ENCODE measurements around the gene GATA3. TPM values are rescaled to one million over a fixed set of nuclear protein-coding genes. Genes with fewer than 3 reads are reported as not detected.

The GATA3 gene
- total RNA-seq, 1 donor from 2014 or later: 2.7 TPM

- no peaks in the 10 kb centered on the region for H3K9me3 Mint-ChIP-seq (ENCODE audit: low read depth)
- peaks cover 48% of the 10 kb centered on the region for H3K27me3 Mint-ChIP-seq
These were observed 30.8 kb downstream of the GATA3 start for GRCh38 chr10:8085251-8085650.

GRCh38 chr10:8086315-8086714 lies 31.8 kb downstream of the GATA3 start:
- H3K4me1 Mint-ChIP-seq (ENCODE audit: low read depth): no peaks in the 10 kb centered on the region
- no peaks in the 10 kb centered on the region for H3K36me3 Mint-ChIP-seq (ENCODE audit: insufficient read depth)
- peaks cover 50% of the 10 kb centered on the region for H3K27me3 Mint-ChIP-seq
- DNase-seq (ENCODE audit: low spot score, unreplicated experiment): no peak
- no peaks in the 10 kb centered on the region for H3K9me3 Mint-ChIP-seq (ENCODE audit: low read depth)
- no peak overlapping the region for H3K4me3 Mint-ChIP-seq (ENCODE audit: low read depth)
- H3K27ac Mint-ChIP-seq: no peak overlapping the region
- no peak for TF ChIP-seq CTCF (IDR thresholded peaks at IDR 0.05; ENCODE audit: unreplicated experiment)

More at GRCh38 chr10:8085251-8085650, 30.8 kb downstream of the GATA3 start:
- no peak for TF ChIP-seq CTCF (IDR thresholded peaks at IDR 0.05; ENCODE audit: unreplicated experiment)
- no peak overlapping the region for H3K4me3 Mint-ChIP-seq (ENCODE audit: low read depth)
- no peak overlapping the region for H3K27ac Mint-ChIP-seq
- H3K4me1 Mint-ChIP-seq (ENCODE audit: low read depth): no peaks in the 10 kb centered on the region
- no peak for DNase-seq (ENCODE audit: low spot score, unreplicated experiment)
- no peaks in the 10 kb centered on the region for H3K36me3 Mint-ChIP-seq (ENCODE audit: insufficient read depth)

GRCh38 chr10:8088504-8088903 lies 34.0 kb downstream of the GATA3 start:
- no peak for TF ChIP-seq CTCF (IDR thresholded peaks at IDR 0.05; ENCODE audit: unreplicated experiment)
- no peak overlapping the region for H3K4me3 Mint-ChIP-seq (ENCODE audit: low read depth)
- H3K9me3 Mint-ChIP-seq (ENCODE audit: low read depth): no peaks in the 10 kb centered on the region
- H3K4me1 Mint-ChIP-seq (ENCODE audit: low read depth): no peaks in the 10 kb centered on the region
- H3K27me3 Mint-ChIP-seq: peaks cover 43% of the 10 kb centered on the region
- H3K27ac Mint-ChIP-seq: no peak overlapping the region
- DNase-seq (ENCODE audit: low spot score, unreplicated experiment): no peak
- no peaks in the 10 kb centered on the region for H3K36me3 Mint-ChIP-seq (ENCODE audit: insufficient read depth)

GRCh38 chr10:8092428-8092827 lies 37.9 kb downstream of the GATA3 start:
- Mint-ChIP-seq H3K27me3 (peaks cover 42% of the 10 kb centered on the region), H3K27ac (no peak overlapping the region), H3K9me3 (ENCODE audit: low read depth) (no peaks in the 10 kb centered on the region), H3K4me1 (ENCODE audit: low read depth) (no peaks in the 10 kb centered on the region), H3K36me3 (ENCODE audit: insufficient read depth) (no peaks in the 10 kb centered on the region), H3K4me3 (ENCODE audit: low read depth) (no peak overlapping the region)
- no peak for TF ChIP-seq CTCF (IDR thresholded peaks at IDR 0.05; ENCODE audit: unreplicated experiment)
- no peak for DNase-seq (ENCODE audit: low spot score, unreplicated experiment)

- no peak for TF ChIP-seq CTCF (IDR thresholded peaks at IDR 0.05; ENCODE audit: unreplicated experiment)
- no peaks in the 10 kb centered on the region for H3K36me3 Mint-ChIP-seq (ENCODE audit: insufficient read depth)
- no peak overlapping the region for H3K4me3 Mint-ChIP-seq (ENCODE audit: low read depth)
- H3K27me3 Mint-ChIP-seq: peaks cover 51% of the 10 kb centered on the region
- no peaks in the 10 kb centered on the region for H3K9me3 Mint-ChIP-seq (ENCODE audit: low read depth)
- no peak overlapping the region for H3K27ac Mint-ChIP-seq
- H3K4me1 Mint-ChIP-seq (ENCODE audit: low read depth): peaks cover 3% of the 10 kb centered on the region
- DNase-seq (ENCODE audit: low spot score, unreplicated experiment): no peak
These were observed 41.5 kb downstream of the GATA3 start for GRCh38 chr10:8095959-8096358.

Data from progenitor cell of endocrine pancreas (in vitro differentiated cells).